Activated T-cell treated with anti-CD3 and anti-CD28 coated beads for 24 hours (primary cell): ENCODE measurements around the gene TNFRSF4.
"Not testable (repeated sequence)": the region's sequence is repeated elsewhere in the genome, so short reads cannot be mapped to it uniquely, and the experiment has no call there.

Source experiments
- DNase-seq: peaks from one replicate; pipeline ENCODE4 v3.0.0-alpha.2; 2020; ENCODE audit warnings: low read depth

TNFRSF4 gene

DNA sequence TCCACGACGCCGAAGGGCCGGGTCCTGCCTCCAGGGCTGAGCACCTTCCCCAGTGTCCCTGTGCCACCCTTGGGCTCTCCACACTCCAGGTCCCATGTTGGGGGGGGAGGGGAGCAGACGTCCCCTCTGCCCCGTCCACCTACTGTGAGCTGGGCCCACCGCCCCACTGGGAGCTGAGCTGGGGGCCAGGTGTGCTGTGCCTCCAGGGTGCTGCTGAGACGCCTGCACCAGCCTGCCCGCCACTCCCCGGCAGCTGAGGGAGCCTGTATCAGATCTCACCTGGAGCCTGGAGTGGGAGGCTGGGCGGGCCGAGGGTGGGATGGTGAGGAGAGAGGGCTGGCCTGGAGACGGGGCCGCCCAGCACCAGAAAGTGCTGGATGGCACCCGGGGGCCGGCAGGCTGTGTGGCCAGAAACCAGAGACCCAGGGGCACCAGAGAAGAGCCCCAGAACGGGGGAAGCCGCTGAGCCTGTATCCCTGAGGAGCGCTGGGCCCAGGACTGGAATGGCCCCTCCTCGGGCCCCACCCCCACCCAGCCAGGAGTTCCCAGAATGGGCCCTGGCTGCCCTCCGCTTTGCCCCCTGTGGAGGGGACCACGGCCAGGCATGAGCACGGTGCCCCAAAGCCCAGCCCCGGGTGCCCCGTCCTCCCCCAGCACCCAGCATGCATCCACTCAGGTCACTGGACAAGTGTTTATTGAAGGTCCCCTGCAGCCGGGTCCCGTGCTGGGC is 11.0 kb downstream of the TNFRSF4 start:
- DNase-seq: no peak

- peak; percentile 86 for DNase-seq
Measured at GRCh38 chr1:1200876-1201810, 12.8 kb downstream of the TNFRSF4 start.

DNA sequence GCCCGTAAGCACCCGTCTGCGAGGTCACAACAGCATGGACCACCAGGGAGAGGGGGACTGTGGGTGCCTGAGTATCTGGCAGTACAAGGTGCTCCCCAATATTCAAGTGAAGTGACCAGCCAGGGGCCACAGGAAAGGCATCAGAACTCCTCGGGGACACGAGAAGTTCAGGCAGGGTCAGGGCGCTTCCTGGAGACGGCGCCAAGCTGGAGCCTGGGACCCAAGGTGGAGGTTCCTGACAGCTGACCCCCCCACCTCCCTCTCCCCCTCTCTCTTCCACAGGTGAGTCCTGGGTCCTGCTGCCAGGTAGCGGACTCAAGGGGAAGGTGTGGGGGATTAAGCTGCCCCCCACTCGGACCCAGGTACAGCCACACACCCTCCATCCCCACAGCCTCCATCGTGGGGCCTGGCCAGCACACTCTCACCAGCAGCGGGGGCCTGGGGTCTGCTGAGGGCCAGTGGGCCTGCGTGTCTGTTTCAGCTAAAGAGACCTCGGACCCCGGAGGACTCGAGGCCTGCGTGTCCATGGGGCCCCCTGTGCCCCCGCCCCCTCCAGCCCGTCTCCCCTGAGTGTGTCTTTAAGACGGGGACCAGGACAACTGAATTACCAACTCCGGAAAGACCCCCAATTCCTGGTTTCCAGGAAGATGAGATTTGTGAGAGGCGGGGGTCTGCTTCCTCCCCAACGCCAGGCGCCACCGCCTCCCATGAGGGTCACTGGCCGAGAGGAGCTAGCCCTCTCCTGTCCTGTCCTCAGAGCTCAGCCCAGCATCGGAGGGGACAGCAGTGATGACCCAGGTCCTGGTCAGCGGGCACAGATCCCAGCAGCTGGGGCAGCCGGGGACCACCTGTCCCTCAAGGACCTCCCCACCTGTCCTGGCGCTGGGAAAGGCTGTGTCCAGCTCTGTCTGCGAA is 13.7 kb downstream of the TNFRSF4 start:
- no peak for DNase-seq

- DNase-seq: no peak
Measured at GRCh38 chr1:1199141-1199960, 14.6 kb downstream of the TNFRSF4 start.

DNA sequence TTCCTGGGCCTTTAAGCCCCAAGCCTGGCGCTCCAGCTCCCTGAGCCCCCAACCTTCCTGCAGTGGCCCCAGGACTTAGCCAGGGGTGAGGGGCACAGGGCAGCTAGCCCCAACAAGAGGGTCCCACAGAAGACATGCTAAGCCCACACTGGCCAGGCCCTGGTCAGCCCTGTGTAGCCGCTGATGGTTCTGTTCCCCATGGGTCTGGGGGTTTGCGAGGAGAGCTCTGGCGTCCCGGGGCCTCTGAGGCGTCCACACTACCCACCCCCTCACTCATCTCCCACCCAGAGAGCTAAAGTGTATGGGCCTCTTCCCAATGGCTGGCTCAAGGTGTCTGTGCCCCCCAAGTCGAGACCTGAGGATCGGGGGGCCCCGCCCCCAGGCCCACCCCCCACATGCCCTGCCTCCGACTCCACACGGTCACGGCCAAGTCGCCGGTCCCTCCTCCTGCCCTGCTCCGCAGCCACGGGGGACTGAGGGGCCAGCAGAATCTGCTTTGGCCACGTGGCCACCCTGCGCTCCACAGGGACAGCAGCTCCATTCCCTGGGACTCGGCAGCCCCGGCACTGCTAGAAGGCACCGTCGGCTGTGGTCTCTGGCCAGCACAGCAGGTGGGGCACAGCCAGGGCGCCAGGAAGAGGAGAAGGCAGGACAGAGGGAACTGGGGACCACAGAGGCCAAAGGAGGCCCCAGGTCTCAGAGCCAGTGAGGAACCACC is 15.4 kb downstream of the TNFRSF4 start:
- DNase-seq: no peak

GRCh38 chr1:1197551-1198422 is 16.2 kb downstream of the TNFRSF4 start:
- no peak for DNase-seq

- DNase-seq: no peak
Measured at GRCh38 chr1:1197188-1197500, 16.8 kb downstream of the TNFRSF4 start.

GRCh38 chr1:1196431-1197187 is 17.3 kb downstream of the TNFRSF4 start:
- no peak for DNase-seq

GRCh38 chr1:1195726-1196125 is 18.2 kb downstream of the TNFRSF4 start:
- not testable (repeated sequence) for DNase-seq

- no peak for DNase-seq
Measured at GRCh38 chr1:1194723-1195122, 19.2 kb downstream of the TNFRSF4 start.

GRCh38 chr1:1191734-1192133 is 22.2 kb downstream of the TNFRSF4 start:
- DNase-seq: no peak

GRCh38 chr1:1189111-1189510 is 24.8 kb downstream of the TNFRSF4 start:
- DNase-seq: no peak

DNA sequence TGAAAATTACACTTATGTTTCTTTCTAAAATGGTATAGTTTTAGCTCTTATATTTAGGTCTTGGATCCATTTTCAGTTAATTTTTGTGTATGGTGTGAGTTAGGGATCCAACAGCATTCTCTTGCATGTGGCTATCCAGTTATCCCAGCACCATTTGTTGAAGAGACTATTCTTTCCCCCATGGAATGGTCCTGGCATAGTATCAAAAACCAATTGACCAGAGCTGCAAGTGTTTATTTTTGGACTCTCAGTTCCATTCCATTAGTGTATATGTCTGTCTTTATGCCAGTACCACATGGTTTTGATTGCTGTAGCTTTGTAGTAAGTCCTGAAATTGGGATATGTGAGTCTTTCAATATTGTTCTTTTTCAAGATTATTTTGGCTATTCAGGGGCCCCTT is 26.0 kb downstream of the TNFRSF4 start:
- no peak for DNase-seq

DNA sequence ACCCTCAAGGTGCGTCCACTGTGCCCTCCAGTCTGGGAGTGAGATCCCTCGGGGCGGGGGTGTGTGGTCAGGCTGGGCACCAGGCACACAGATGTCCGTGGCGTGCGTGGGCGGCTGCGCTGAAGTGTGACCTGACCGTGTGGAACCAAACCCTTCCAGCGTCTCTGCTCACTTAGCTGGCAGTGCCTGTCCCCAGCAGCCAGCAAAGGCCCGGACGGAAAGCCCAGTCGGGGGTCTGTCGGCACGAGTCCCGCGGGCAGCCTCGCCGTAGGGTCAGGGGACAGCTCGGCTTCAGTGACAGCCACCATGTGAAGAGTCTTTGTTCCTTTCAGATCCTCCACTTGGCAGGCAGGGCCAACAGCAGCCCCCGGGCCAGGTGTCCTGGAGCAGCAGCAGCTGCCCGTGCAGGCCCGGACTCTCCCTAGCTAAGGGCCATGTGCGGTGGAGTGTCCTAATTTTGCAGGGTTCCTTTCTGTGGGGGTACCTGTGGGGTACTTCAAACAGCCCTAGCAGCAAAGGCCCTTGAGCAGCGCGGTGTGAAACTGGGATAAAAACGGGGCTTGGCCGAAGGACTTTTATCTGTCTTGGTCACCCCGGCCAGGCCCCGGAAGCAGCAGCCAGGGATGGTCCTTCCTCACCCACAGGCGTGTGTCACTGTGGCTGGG is 28.7 kb downstream of the TNFRSF4 start:
- no peak for DNase-seq

GRCh38 chr1:1183833-1184775 is 29.8 kb downstream of the TNFRSF4 start:
- DNase-seq: no peak

- no peak for DNase-seq
Measured at GRCh38 chr1:1183221-1183747, 30.7 kb downstream of the TNFRSF4 start.
